Parietal lobe (tissue), 2 donors: Measurements from ENCODE around the gene HS3ST3A1. TPM values are rescaled to one million over a fixed set of nuclear protein-coding genes. Genes with fewer than 3 reads are reported as not detected.

ENCODE experiments used
- small RNA-seq: library from RNA; depleted of rRNA; stranded (forward); fragments of <200 nt; gene quantifications from one replicate; pipeline ENCODE3, GENCODE V24; 2014; ENCODE audit warnings: low replicate concordance
- total RNA-seq: library from RNA; depleted of rRNA; stranded (reverse); fragments of >200 nt; gene quantifications from one replicate; pipeline ENCODE4 v1.2.3, GENCODE V29; 2014

HS3ST3A1 gene
- total RNA-seq: 0.31 TPM

DNA sequence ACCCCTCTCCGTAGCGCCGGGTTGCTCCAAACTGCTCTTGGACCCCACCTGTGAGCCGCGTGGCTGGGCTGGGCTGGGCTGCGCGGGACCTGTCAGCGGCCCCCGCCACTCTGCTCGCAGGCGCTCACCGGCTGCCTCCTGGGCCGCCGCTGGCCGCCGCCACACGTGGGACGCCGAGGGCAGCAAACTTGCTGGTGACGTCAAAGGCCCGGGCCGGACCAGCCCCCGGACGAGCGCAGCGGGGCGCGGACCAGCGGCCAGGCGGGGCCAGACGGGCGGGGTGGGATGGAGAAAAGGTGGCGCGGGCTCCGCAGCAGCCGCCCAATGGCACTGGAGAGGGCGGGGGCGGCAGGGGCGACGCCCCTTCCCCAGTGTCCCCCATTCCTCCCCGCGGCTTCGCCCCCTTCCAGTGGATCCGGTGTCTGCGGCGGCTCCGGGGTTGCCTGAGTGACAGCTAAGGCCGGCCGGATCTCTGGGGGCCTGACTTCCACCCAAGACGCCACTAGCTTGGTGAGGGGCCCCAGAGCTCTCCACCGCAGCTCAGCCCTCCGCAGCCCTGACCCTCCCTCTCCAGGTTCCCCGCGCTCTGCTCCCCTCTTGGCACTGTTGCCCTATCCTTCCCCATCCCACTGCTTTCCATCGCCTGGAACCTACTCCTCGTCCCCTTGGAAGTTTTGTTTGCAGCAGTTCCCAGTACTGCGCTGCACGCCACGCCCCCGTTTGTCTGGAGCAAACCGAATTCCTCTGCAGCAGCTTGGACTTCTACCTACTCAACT lies at the start of gene HS3ST3A1:
Gene HS3ST3A1, minus strand, starts transcription at position 154 of the 776 bp plus-strand sequence. CDS start 800 bp downstream, outside the sequence.

Small RNA genes within 50 kb of the gene (small RNA-seq; reads per million reads assigned to genes)
- gene MIR548H3: not detected
